Stimulated activated CD4-positive, alpha-beta T cell treated with anti-CD3 and anti-CD28 coated beads, Interleukin-4, amount 100 ng/mL, for 24 hours (primary cell): Measurements from ENCODE around the gene GATA2.

Source experiments
- DNase-seq: peaks from one replicate; pipeline ENCODE4 v3.0.0-alpha.2; 2020

The GATA2 gene

GRCh38 chr3:128430731-128431130, 62.3 kb downstream of the GATA2 start:
- DNase-seq, result no peak

GRCh38 chr3:128430301-128430700, 62.7 kb downstream of the GATA2 start:
- DNase-seq, result no peak

- no peak for DNase-seq
Observed at GRCh38 chr3:128429751-128430150, 63.2 kb downstream of the GATA2 start.
